Ovary (tissue), 9 donors: ENCODE measurements around the gene TRAF2. TPM values are rescaled to one million over a fixed set of nuclear protein-coding genes. Genes with fewer than 3 reads are reported as not detected.
A peak's percentile ranks its signal among the peaks of the same experiment; 100 is the strongest.

Experiments
- DNase-seq, 5 donors: peaks; one replicate each; pipeline ENCODE4 v3.0.0-alpha.2; 2019 to 2020
- H3K27ac ChIP-seq, 2 donors: fragments of 200-600 bp; one replicate each; pipeline versions ENCODE4 v1.5.1 to v1.8.0; 2019 to 2022
- H3K27me3 ChIP-seq: fragments of 200-600 bp; one replicate; pipeline ENCODE4 v1.8.0; 2022
- H3K36me3 ChIP-seq: fragments of 200-600 bp; sonication (generic); one replicate; pipeline ENCODE4 v1.5.1; 2019
- H3K4me1 ChIP-seq: one replicate; pipeline ENCODE4 v1.8.1; 2013; ENCODE audit warnings: mild to moderate bottlenecking, moderate library complexity; ENCODE audit not compliant: insufficient read depth
- H3K4me3 ChIP-seq: fragments of 200-600 bp; sonication (generic); one replicate; pipeline ENCODE4 v1.5.1; 2017
- H3K9me3 ChIP-seq, 2 donors: fragments of 200-600 bp in 1 of 2; sonication (generic) in 1 of 2; one replicate each; pipeline versions ENCODE4 v1.5.1 to v1.8.1; 2013 to 2019; ENCODE audit warnings: mild to moderate bottlenecking in 1 of 2, moderate library complexity in 1 of 2
- EP300 ChIP-seq: sonication (generic); formaldehyde crosslinking; IDR thresholded peaks from one replicate; pipeline ENCODE4 v1.6.1; 2017; ENCODE audit warnings: antibody characterized with exemption
- POLR2A ChIP-seq: fragments of 450-650 bp; IDR thresholded peaks from one replicate; pipeline ENCODE4 v1.6.1; 2017; ENCODE audit warnings: antibody characterized with exemption, mild to moderate bottlenecking, moderate library complexity
- WGBS, 3 donors: extraction: QIAGEN DNeasy Blood & Tissue Kit in 1 of 3; methylation state at CpG; one replicate each; pipeline versions ENCODE4 v1.1.5 to v1.1.7; 2013 to 2017; 5-methylcytosine and 5-hydroxymethylcytosine counted together
- intact Hi-C, 4 donors: fragments of 100-400 bp; cut with DNase I; formaldehyde crosslinking; loops; one replicate each; pipeline versions ENCODE4 v1.11.0 to v1.15.1; 2022 to 2023
- polyA plus RNA-seq, 2 donors: library from polyadenylated mRNA; stranded (reverse); fragments of 200-250 nt in 1 of 2; fragments of 350-450 nt in 1 of 2; fragmentation: Illumina TruSeq in 1 of 2; extraction: RNeasy Lipid Tissue Mini Kit (QIAGEN cat#74804) in 1 of 2; gene quantifications; one replicate each; pipeline ENCODE4 v1.2.3, GENCODE V29; 2013 to 2014
- total RNA-seq, 7 donors: library from RNA; depleted of rRNA in 2 of 7; stranded (reverse); fragments of >200 nt in 2 of 7; fragmentation: NEBNext Ultra II Directional in 3 of 7; extraction: Animal tissue kit (Norgen Biotek cat#: 25700) in 3 of 7; gene quantifications; one replicate each; pipeline versions ENCODE4 v1.1.0 to v1.2.4, GENCODE V29; 2016 to 2023
- TF ChIP-seq, protein P1 (sequence below), 3 donors: fragments of 450-650 bp in 2 of 3; fragments of 200-600 bp in 1 of 3; IDR thresholded peaks; one replicate each; pipeline versions ENCODE4 v1.5.1 to v1.8.0; 2016 to 2022; ENCODE audit warnings: antibody characterized with exemption in 3 of 3, mild to moderate bottlenecking in 1 of 3
- donor health status: DM: no; HTN: no; CAD: no; lungs with moderate emphysema.
- donor health status: DM: no; HTN: no; CAD: no.
- donor health status: Bipolar disorder and iron deficiency.
- donor health status: DM: yes; HTN: yes; CAD: no.
- donor health status: DM: no; HTN: no; CAD: no.
- donor health status: DM: yes; HTN: yes; CAD: no.

The TRAF2 gene
- total and polyA plus RNA-seq, 9 donors = 0.83 to 11.9 (median 9.7) TPM

- TF ChIP-seq, protein P1, sequence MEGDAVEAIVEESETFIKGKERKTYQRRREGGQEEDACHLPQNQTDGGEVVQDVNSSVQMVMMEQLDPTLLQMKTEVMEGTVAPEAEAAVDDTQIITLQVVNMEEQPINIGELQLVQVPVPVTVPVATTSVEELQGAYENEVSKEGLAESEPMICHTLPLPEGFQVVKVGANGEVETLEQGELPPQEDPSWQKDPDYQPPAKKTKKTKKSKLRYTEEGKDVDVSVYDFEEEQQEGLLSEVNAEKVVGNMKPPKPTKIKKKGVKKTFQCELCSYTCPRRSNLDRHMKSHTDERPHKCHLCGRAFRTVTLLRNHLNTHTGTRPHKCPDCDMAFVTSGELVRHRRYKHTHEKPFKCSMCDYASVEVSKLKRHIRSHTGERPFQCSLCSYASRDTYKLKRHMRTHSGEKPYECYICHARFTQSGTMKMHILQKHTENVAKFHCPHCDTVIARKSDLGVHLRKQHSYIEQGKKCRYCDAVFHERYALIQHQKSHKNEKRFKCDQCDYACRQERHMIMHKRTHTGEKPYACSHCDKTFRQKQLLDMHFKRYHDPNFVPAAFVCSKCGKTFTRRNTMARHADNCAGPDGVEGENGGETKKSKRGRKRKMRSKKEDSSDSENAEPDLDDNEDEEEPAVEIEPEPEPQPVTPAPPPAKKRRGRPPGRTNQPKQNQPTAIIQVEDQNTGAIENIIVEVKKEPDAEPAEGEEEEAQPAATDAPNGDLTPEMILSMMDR (IDR thresholded peaks at IDR 0.05) = no peak
- no peak for TF ChIP-seq POLR2A
- TF ChIP-seq EP300 = no peak
Measured at GRCh38 chr9:136941231-136942111, 55.2 kb downstream of the TRAF2 start.

DNA sequence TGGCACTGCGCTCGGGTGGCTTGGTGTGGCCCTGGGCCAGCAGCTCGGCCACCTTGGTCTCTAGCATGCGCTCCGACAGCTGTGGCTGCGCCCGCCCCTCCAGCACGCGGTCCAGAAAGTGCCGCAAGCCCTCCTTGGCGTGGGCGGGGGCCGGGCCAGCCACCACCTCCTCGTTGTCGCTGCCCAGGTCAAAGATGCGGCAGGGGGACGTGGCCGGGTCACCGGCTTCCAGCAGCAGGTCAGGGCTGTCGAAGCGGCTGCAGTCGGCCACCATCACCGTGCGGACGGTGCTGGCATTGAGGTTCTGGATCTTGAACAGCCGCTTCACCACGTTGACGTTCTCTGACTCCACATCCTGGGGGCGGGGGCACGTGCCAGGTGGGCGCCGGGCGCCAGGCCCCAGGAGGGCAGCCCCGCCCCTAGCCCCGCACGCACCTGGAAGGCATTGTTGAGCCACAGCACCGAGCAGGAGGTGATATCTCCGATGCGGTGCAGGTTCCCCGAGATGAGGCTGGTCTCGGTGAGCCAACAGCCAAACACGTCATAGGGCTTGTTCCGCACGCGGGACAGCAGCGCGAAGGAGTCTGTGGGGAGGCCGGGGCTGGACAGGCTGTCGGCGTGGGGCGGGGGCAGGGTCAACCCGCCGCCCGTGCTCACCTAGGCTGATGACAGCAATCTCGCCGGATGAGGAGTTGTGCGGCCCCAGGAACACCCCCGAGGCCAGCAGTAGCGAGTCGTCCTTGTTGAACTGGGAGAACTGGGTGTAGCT is 56.0 kb downstream of the TRAF2 start:
- H3K36me3 ChIP-seq = no peaks in the 10 kb centered on the region
- peaks cover 7% of the 10 kb centered on the region for H3K4me1 ChIP-seq
- 87 to 91% (median 88%) methylated on average over 49 to 60 of the region's 60 CpGs for WGBS, 3 donors
- intact Hi-C loops = loop anchor here in 1 of 4 donors (5.0 to 10.0 kb wide), 2 partner anchors 55 to 97 kb away; partner anchors contain the start of genes AJM1, PHPT1 and TRAF2
- TF ChIP-seq EP300 = no peak
- TF ChIP-seq, protein P1 (IDR thresholded peaks at IDR 0.05) = no peak
- no peak for TF ChIP-seq POLR2A
- no peak overlapping the region for H3K27ac ChIP-seq
- no peaks in the 10 kb centered on the region for H3K9me3 ChIP-seq
- no peaks in the 10 kb centered on the region for H3K27me3 ChIP-seq
- peak in 3 of 5 donors; percentile 22 to 48 (median 33) for DNase-seq
- H3K4me3 ChIP-seq = no peak overlapping the region

More at GRCh38 chr9:136941231-136942111, 55.2 kb downstream of the TRAF2 start:
- DNase-seq = peak in 4 of 5 donors; percentile 12 to 49 (median 36)
- Histone ChIP-seq H3K27ac (no peak overlapping the region), H3K9me3 (no peaks in the 10 kb centered on the region), H3K27me3 (no peaks in the 10 kb centered on the region), H3K4me1 (peaks cover 7% of the 10 kb centered on the region), H3K36me3 (no peaks in the 10 kb centered on the region), H3K4me3 (no peak overlapping the region)
- 90 to 94% (median 91%) methylated on average over 50 to 55 of the region's 55 CpGs for WGBS, 3 donors
- intact Hi-C loops = loop anchor here in 1 of 4 donors (5.0 to 10.0 kb wide), 2 partner anchors 54 to 97 kb away; partner anchors contain the start of genes AJM1, PHPT1 and TRAF2

- Histone ChIP-seq H3K27ac (no peak overlapping the region), H3K4me3 (no peak overlapping the region), H3K36me3 (no peaks in the 10 kb centered on the region), H3K4me1 (peaks cover 7% of the 10 kb centered on the region), H3K27me3 (no peaks in the 10 kb centered on the region), H3K9me3 (no peaks in the 10 kb centered on the region)
- no peak for TF ChIP-seq POLR2A
- TF ChIP-seq EP300 = no peak
- TF ChIP-seq, protein P1 (IDR thresholded peaks at IDR 0.05) = no peak
- intact Hi-C loops = loop anchor here in 1 of 4 donors (5.0 to 10.0 kb wide), 2 partner anchors 56 to 98 kb away; partner anchors contain the start of genes AJM1, PHPT1 and TRAF2
- DNase-seq = peak in 3 of 5 donors; percentile 17 to 42 (median 35)
- 85 to 95% (median 89%) methylated on average over 14 to 16 of the region's 16 CpGs for WGBS, 3 donors
Measured at GRCh38 chr9:136942881-136943230, 56.5 kb downstream of the TRAF2 start.
